ENCODE data around the gene LRP1B.

Gene LRP1B

GRCh38 chr2:142170847-142171246, 40.0 kb upstream of the LRP1B start:
- no peak for ATAC-seq
- no peak for TF ChIP-seq RARB (CRISPR knock-in tag; IDR thresholded peaks at IDR 0.05)
- TF ChIP-seq TCF4 (CRISPR knock-in tag; IDR thresholded peaks at IDR 0.05; ENCODE audit: borderline replicate concordance) = no peak
- TF ChIP-seq, protein P1, sequence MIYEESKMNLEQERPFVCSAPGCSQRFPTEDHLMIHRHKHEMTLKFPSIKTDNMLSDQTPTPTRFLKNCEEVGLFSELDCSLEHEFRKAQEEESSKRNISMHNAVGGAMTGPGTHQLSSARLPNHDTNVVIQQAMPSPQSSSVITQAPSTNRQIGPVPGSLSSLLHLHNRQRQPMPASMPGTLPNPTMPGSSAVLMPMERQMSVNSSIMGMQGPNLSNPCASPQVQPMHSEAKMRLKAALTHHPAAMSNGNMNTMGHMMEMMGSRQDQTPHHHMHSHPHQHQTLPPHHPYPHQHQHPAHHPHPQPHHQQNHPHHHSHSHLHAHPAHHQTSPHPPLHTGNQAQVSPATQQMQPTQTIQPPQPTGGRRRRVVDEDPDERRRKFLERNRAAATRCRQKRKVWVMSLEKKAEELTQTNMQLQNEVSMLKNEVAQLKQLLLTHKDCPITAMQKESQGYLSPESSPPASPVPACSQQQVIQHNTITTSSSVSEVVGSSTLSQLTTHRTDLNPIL (CRISPR knock-in tag; IDR thresholded peaks at IDR 0.05; ENCODE audit: low read depth) = no peak
- no peak for TF ChIP-seq ESRRG (CRISPR knock-in tag; IDR thresholded peaks at IDR 0.05)
- no peak for TF ChIP-seq TOX (CRISPR knock-in tag; IDR thresholded peaks at IDR 0.05; ENCODE audit: borderline replicate concordance)
- TF ChIP-seq, protein P2, sequence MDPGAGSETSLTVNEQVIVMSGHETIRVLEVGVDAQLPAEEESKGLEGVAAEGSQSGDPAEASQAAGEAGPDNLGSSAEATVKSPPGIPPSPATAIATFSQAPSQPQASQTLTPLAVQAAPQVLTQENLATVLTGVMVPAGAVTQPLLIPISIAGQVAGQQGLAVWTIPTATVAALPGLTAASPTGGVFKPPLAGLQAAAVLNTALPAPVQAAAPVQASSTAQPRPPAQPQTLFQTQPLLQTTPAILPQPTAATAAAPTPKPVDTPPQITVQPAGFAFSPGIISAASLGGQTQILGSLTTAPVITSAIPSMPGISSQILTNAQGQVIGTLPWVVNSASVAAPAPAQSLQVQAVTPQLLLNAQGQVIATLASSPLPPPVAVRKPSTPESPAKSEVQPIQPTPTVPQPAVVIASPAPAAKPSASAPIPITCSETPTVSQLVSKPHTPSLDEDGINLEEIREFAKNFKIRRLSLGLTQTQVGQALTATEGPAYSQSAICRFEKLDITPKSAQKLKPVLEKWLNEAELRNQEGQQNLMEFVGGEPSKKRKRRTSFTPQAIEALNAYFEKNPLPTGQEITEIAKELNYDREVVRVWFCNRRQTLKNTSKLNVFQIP (CRISPR knock-in tag; IDR thresholded peaks at IDR 0.05; ENCODE audit: borderline replicate concordance, low read depth) = no peak
- no peak for TF ChIP-seq BACH2 (CRISPR knock-in tag; IDR thresholded peaks at IDR 0.05; ENCODE audit: borderline replicate concordance)
- TF ChIP-seq ZC3H10 (CRISPR knock-in tag; IDR thresholded peaks at IDR 0.05) = no peak
- no peak for TF ChIP-seq ZFP3 (CRISPR knock-in tag; IDR thresholded peaks at IDR 0.05)
- no peak for TF ChIP-seq GLIS3 (CRISPR knock-in tag; IDR thresholded peaks at IDR 0.05)
- no peak for TF ChIP-seq SNAI2 (CRISPR knock-in tag; IDR thresholded peaks at IDR 0.05)
- no peak for TF ChIP-seq ZNF8 (CRISPR knock-in tag; IDR thresholded peaks at IDR 0.05)
- TF ChIP-seq CSRNP3 (CRISPR knock-in tag; IDR thresholded peaks at IDR 0.05) = no peak
- TF ChIP-seq CSDC2 (CRISPR knock-in tag; IDR thresholded peaks at IDR 0.05) = no peak
- TF ChIP-seq, protein P3, sequence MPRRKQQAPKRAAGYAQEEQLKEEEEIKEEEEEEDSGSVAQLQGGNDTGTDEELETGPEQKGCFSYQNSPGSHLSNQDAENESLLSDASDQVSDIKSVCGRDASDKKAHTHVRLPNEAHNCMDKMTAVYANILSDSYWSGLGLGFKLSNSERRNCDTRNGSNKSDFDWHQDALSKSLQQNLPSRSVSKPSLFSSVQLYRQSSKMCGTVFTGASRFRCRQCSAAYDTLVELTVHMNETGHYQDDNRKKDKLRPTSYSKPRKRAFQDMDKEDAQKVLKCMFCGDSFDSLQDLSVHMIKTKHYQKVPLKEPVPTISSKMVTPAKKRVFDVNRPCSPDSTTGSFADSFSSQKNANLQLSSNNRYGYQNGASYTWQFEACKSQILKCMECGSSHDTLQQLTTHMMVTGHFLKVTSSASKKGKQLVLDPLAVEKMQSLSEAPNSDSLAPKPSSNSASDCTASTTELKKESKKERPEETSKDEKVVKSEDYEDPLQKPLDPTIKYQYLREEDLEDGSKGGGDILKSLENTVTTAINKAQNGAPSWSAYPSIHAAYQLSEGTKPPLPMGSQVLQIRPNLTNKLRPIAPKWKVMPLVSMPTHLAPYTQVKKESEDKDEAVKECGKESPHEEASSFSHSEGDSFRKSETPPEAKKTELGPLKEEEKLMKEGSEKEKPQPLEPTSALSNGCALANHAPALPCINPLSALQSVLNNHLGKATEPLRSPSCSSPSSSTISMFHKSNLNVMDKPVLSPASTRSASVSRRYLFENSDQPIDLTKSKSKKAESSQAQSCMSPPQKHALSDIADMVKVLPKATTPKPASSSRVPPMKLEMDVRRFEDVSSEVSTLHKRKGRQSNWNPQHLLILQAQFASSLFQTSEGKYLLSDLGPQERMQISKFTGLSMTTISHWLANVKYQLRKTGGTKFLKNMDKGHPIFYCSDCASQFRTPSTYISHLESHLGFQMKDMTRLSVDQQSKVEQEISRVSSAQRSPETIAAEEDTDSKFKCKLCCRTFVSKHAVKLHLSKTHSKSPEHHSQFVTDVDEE (CRISPR knock-in tag; IDR thresholded peaks at IDR 0.05) = no peak
- TF ChIP-seq ARNTL (CRISPR knock-in tag; IDR thresholded peaks at IDR 0.05; ENCODE audit: borderline replicate concordance, low read depth) = no peak
- no peak for TF ChIP-seq OSR1 (CRISPR knock-in tag; IDR thresholded peaks at IDR 0.05)
- no peak for TF ChIP-seq ZFP30 (CRISPR knock-in tag; IDR thresholded peaks at IDR 0.05)
- no peak for TF ChIP-seq ZNF565 (CRISPR knock-in tag; conservative IDR thresholded peaks at IDR 0.05; ENCODE audit: low read depth)
- TF ChIP-seq ISL1 (CRISPR knock-in tag; IDR thresholded peaks at IDR 0.05) = no peak

DNA sequence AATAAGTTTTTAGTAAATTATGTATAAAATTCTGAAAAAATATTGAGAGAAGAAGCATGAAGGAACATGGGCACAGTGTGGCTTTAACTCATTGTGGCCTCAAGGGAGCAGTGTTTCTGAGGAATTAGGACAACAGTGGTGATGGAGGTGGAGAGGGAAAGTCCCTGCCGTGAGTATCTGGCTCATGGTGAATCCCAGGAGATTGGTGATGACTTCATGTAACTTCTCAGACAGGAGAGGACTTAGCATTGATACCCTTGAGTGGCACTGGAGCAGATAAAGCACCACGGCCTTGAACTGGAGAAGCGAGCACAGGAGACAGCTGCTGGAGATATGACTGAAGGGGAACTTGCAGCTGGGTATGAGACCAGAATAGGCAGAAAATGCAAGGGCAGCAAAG, 35.0 kb upstream of the LRP1B start:
- TF ChIP-seq, protein P3 (CRISPR knock-in tag; IDR thresholded peaks at IDR 0.05) = no peak
- TF ChIP-seq TOX (CRISPR knock-in tag; IDR thresholded peaks at IDR 0.05; ENCODE audit: borderline replicate concordance) (no peak), ZNF8 (CRISPR knock-in tag; IDR thresholded peaks at IDR 0.05) (no peak), ZC3H10 (CRISPR knock-in tag; IDR thresholded peaks at IDR 0.05) (no peak), BACH2 (CRISPR knock-in tag; IDR thresholded peaks at IDR 0.05; ENCODE audit: borderline replicate concordance) (no peak), TCF4 (CRISPR knock-in tag; IDR thresholded peaks at IDR 0.05; ENCODE audit: borderline replicate concordance) (no peak), GLIS3 (CRISPR knock-in tag; IDR thresholded peaks at IDR 0.05) (no peak), ZNF565 (CRISPR knock-in tag; conservative IDR thresholded peaks at IDR 0.05; ENCODE audit: low read depth) (no peak), ARNTL (CRISPR knock-in tag; IDR thresholded peaks at IDR 0.05; ENCODE audit: borderline replicate concordance, low read depth) (no peak), CSRNP3 (CRISPR knock-in tag; IDR thresholded peaks at IDR 0.05) (no peak), SNAI2 (CRISPR knock-in tag; IDR thresholded peaks at IDR 0.05) (no peak)
- ATAC-seq = peak; percentile 100

All from SK-N-SH treated with all-trans-retinoic acid at 6 μM for 48 hours (cell line).